Bone marrow (tissue), 2 donors: ENCODE results near the gene TBC1D3B.
"Not testable (repeated sequence)": the region's sequence is repeated elsewhere in the genome, so short reads cannot be mapped to it uniquely, and the experiment has no call there.

Experiments
- DNase-seq, 2 donors: peaks; one replicate each; lab custom pipeline; 2025; lab: John Stamatoyannopoulos, UW

TBC1D3B gene

GRCh38 chr17:36176536-36176935 lies at the start of gene TBC1D3B:
Gene TBC1D3B (minus strand): TSS chr17:36176636. CDS start chr17:36175050, 1,586 bp downstream.
- not testable (repeated sequence) for DNase-seq

- not testable (repeated sequence) for DNase-seq
Measured at GRCh38 chr17:36222967-36223366, 46.5 kb upstream of the TBC1D3B start.

GRCh38 chr17:36221581-36222100 lies 45.2 kb upstream of the TBC1D3B start:
- not testable (repeated sequence) for DNase-seq

GRCh38 chr17:36220737-36221580 lies 44.5 kb upstream of the TBC1D3B start:
- DNase-seq = not testable (repeated sequence)

- DNase-seq = not testable (repeated sequence)
Measured at GRCh38 chr17:36219556-36219955, 43.1 kb upstream of the TBC1D3B start.

GRCh38 chr17:36215406-36216308 lies 39.2 kb upstream of the TBC1D3B start:
- DNase-seq = not testable (repeated sequence)

- no peak for DNase-seq
Measured at GRCh38 chr17:36214918-36215317, 38.5 kb upstream of the TBC1D3B start.

- DNase-seq = no peak
Measured at GRCh38 chr17:36213695-36214094, 37.3 kb upstream of the TBC1D3B start.

- DNase-seq = no peak
Measured at GRCh38 chr17:36212966-36213365, 36.5 kb upstream of the TBC1D3B start.

GRCh38 chr17:36212272-36212605 lies 35.8 kb upstream of the TBC1D3B start:
- no peak for DNase-seq

GRCh38 chr17:36211484-36212271 lies 35.2 kb upstream of the TBC1D3B start:
- DNase-seq = not testable (repeated sequence)

GRCh38 chr17:36210439-36211211 lies 34.2 kb upstream of the TBC1D3B start, which contains the start of gene CCL4L2:
Gene CCL4L2 (plus strand): TSS chr17:36211063.
- peak in 1 of 2 donors; percentile 52 for DNase-seq

GRCh38 chr17:36209575-36209974 lies 33.1 kb upstream of the TBC1D3B start:
- DNase-seq = no peak

GRCh38 chr17:36207383-36207782 lies 30.9 kb upstream of the TBC1D3B start:
- not testable (repeated sequence) for DNase-seq

- DNase-seq = not testable (repeated sequence)
Measured at GRCh38 chr17:36206486-36206821, 30.0 kb upstream of the TBC1D3B start.

- DNase-seq = no peak
Measured at GRCh38 chr17:36205637-36206485, 29.4 kb upstream of the TBC1D3B start.

GRCh38 chr17:36204724-36205500 lies 28.5 kb upstream of the TBC1D3B start:
- no peak for DNase-seq

GRCh38 chr17:36203335-36203734 lies 26.9 kb upstream of the TBC1D3B start:
- DNase-seq = no peak

- DNase-seq = not testable (repeated sequence)
Measured at GRCh38 chr17:36201506-36201905, 25.1 kb upstream of the TBC1D3B start.
